22Rv1 (cell line): Measurements from ENCODE around the gene LAMA2.

Experiments
- H3K27ac ChIP-seq: fragments of 450-650 bp; 2 replicates; pipeline ENCODE4 v1.5.1; 2017
- ZFX ChIP-seq: fragments of 450-650 bp; IDR thresholded peaks from 2 replicates; pipeline ENCODE4 v1.6.1; 2017; ENCODE audit warnings: antibody characterized with exemption, borderline replicate concordance
- TF ChIP-seq, protein P1 (sequence below): fragments of 450-650 bp; IDR thresholded peaks from 2 replicates; pipeline ENCODE4 v1.5.1; 2017; ENCODE audit warnings: mild to moderate bottlenecking

The LAMA2 gene

GRCh38 chr6:129105793-129106192 lies 222.9 kb downstream of the LAMA2 start:
- no peak overlapping the region for H3K27ac ChIP-seq

GRCh38 chr6:129108337-129108736 lies 225.4 kb downstream of the LAMA2 start:
- H3K27ac ChIP-seq, result no peak overlapping the region
- TF ChIP-seq, protein P1, sequence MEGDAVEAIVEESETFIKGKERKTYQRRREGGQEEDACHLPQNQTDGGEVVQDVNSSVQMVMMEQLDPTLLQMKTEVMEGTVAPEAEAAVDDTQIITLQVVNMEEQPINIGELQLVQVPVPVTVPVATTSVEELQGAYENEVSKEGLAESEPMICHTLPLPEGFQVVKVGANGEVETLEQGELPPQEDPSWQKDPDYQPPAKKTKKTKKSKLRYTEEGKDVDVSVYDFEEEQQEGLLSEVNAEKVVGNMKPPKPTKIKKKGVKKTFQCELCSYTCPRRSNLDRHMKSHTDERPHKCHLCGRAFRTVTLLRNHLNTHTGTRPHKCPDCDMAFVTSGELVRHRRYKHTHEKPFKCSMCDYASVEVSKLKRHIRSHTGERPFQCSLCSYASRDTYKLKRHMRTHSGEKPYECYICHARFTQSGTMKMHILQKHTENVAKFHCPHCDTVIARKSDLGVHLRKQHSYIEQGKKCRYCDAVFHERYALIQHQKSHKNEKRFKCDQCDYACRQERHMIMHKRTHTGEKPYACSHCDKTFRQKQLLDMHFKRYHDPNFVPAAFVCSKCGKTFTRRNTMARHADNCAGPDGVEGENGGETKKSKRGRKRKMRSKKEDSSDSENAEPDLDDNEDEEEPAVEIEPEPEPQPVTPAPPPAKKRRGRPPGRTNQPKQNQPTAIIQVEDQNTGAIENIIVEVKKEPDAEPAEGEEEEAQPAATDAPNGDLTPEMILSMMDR, result no peak
- TF ChIP-seq ZFX, result no peak

More at GRCh38 chr6:129105793-129106192, 222.9 kb downstream of the LAMA2 start:
- TF ChIP-seq ZFX, result no peak
- TF ChIP-seq, protein P1, result no peak

DNA sequence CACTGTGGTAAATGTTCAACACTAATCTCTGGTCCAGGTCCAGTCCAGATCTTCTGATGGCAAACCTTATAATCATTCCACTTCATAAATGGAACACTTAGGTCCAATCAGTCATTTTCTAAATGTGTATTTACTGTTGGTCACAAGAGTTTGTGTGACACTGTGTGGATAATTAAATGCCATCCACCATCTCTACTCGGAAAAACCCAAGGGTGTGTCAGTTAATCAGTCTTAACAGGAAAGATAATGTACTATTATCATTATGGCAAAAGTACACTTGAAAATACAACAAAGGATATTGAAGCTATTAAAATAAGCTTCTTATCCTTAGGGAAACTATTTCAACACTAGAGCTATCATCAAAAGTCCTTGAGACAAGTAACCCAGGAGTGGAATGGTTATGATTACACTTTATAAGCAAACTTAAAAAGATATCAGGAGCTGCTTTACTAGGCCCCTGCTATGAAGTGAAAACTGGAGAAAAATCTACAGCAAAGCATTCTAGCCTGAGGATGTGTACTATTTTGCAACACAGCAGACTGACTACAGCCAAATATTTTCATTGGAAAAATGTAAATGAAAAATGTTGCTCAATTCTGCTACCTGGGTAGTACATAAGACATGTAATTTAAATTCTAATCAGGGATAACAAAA lies 227.9 kb downstream of the LAMA2 start:
- TF ChIP-seq, protein P1, result no peak
- TF ChIP-seq ZFX, result no peak

GRCh38 chr6:129111346-129111745 lies 228.4 kb downstream of the LAMA2 start:
- TF ChIP-seq, protein P1, result no peak
- no peak for TF ChIP-seq ZFX

More for the DNA sequence above, 227.9 kb downstream of the LAMA2 start:
- no peak overlapping the region for H3K27ac ChIP-seq

DNA sequence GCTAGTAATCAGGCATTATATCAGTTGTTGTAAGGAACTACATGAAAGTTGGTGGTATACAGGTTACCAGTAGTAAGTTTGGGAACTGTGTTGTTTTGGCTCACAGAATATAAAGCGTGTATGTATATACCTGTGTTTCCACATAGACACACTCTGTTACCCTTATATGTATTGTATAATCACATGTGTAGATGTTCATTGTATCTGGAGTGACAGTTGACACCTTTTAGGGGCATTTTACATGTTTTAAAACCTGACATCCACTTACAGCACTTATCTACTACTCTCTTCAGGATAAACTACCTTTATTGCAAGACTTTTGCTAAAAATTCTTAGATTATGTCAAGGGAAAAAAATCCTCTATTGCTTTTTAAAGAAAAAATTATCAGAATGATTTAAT lies 228.9 kb downstream of the LAMA2 start:
- TF ChIP-seq ZFX, result no peak
- TF ChIP-seq, protein P1, result no peak
- H3K27ac ChIP-seq, result no peak overlapping the region

More at GRCh38 chr6:129111346-129111745, 228.4 kb downstream of the LAMA2 start:
- no peak overlapping the region for H3K27ac ChIP-seq

DNA sequence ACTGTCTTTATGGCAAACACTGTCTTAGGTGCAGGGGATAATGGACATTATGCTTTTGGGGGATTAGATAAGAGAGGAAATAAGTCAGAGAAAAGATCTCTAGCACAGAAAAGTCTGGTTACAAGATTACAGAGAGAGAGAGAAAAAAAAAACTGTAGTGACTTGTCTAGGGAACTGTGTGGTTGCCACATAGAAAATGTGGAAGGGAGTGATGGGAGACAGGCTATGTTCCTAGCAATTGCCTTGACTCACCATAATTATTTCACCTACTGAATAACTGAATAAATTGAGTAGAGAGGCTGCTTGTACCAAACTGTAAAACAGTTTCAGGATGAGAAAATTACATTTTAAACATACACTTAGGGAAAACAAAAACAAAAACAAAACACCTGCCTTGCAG lies 229.7 kb downstream of the LAMA2 start:
- no peak overlapping the region for H3K27ac ChIP-seq
- TF ChIP-seq, protein P1, result no peak

DNA sequence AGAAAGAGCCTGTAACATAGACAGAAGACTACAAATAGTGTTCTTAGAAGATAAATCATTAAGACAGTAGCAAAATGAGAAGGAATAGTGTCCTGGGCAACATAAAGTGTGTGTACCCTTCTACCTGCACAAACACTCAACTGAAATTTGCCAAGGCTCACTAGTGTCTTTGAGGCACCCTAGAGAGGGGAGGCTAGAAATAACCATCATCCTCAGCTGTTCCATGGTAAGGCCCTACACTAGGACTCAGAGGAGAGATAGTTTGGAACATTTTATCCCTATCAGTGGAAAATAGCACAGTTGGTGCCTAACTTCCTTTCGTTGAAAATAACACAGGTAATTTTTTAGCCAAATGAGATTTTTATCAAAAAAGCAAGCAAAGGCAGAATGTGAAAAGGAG lies 230.7 kb downstream of the LAMA2 start:
- no peak for TF ChIP-seq ZFX
- TF ChIP-seq, protein P1, result no peak
- no peak overlapping the region for H3K27ac ChIP-seq
